ENCODE results near the gene CDHR5. TPM values are rescaled to one million over a fixed set of nuclear protein-coding genes. Genes with fewer than 3 reads are reported as not detected.

Gene CDHR5
- total and polyA plus RNA-seq, 9 donors: 0.07 to 2.3 (median 0.21) TPM; not detected in 5

- Histone ChIP-seq H3K27me3 (no peaks in the 10 kb centered on the region), H3K4me1 (ENCODE audit: insufficient read depth) (peaks cover 5% of the 10 kb centered on the region), H3K36me3 (no peaks in the 10 kb centered on the region), H3K9me3 (no peaks in the 10 kb centered on the region), H3K27ac (no peak overlapping the region), H3K4me3 (no peak overlapping the region)
- TF ChIP-seq CTCF (IDR thresholded peaks at IDR 0.05) (no peak), EP300 (IDR thresholded peaks at IDR 0.05) (no peak), POLR2A (IDR thresholded peaks at IDR 0.05) (no peak)
- intact Hi-C loops (cut with DNase I): no loop called here
- DNase-seq: no peak
- WGBS, 3 donors: 82 to 89% (median 87%) methylated on average over 27 of the region's 27 CpGs
Observed at GRCh38 chr11:621838-622237, 2.9 kb downstream of the CDHR5 start.

- H3K36me3 ChIP-seq: no peaks in the 10 kb centered on the region
Observed at GRCh38 chr11:620935-621814, 3.6 kb downstream of the CDHR5 start.

GRCh38 chr11:620201-620600 is 4.6 kb downstream of the CDHR5 start:
- Histone ChIP-seq H3K27ac (no peak overlapping the region), H3K9me3 (no peaks in the 10 kb centered on the region), H3K4me1 (ENCODE audit: insufficient read depth) (peaks cover 5% of the 10 kb centered on the region), H3K27me3 (no peaks in the 10 kb centered on the region), H3K4me3 (no peak overlapping the region), H3K36me3 (no peaks in the 10 kb centered on the region)
- TF ChIP-seq CTCF (IDR thresholded peaks at IDR 0.05) (no peak), EP300 (IDR thresholded peaks at IDR 0.05) (no peak), POLR2A (IDR thresholded peaks at IDR 0.05) (no peak)
- no peak for DNase-seq
- WGBS, 3 donors: 94 to 96% (median 96%) methylated on average over 13 of the region's 13 CpGs
- intact Hi-C loops (cut with DNase I): no loop called here

More at GRCh38 chr11:620935-621814, 3.6 kb downstream of the CDHR5 start:
- no peak for TF ChIP-seq POLR2A (IDR thresholded peaks at IDR 0.05)
- TF ChIP-seq CTCF (IDR thresholded peaks at IDR 0.05): no peak
- TF ChIP-seq EP300 (IDR thresholded peaks at IDR 0.05): no peak
- intact Hi-C loops (cut with DNase I): no loop called here
- H3K27me3 ChIP-seq: no peaks in the 10 kb centered on the region
- H3K27ac ChIP-seq: no peak overlapping the region
- no peak overlapping the region for H3K4me3 ChIP-seq
- 75 to 81% (median 77%) methylated on average over 45 of the region's 45 CpGs for WGBS, 3 donors
- no peaks in the 10 kb centered on the region for H3K9me3 ChIP-seq
- DNase-seq: peak in 1 of 5 donors; percentile 38
- H3K4me1 ChIP-seq (ENCODE audit: insufficient read depth): peaks cover under 1% of the 10 kb centered on the region

GRCh38 chr11:619628-620050 is 5.1 kb downstream of the CDHR5 start:
- no peaks in the 10 kb centered on the region for H3K36me3 ChIP-seq
- 88 to 93% (median 90%) methylated on average over 21 to 22 of the region's 22 CpGs for WGBS, 3 donors

More at GRCh38 chr11:619628-620050, 5.1 kb downstream of the CDHR5 start:
- peak in 1 of 5 donors; percentile 40 for DNase-seq
- Histone ChIP-seq H3K4me3 (no peak overlapping the region), H3K27ac (no peak overlapping the region), H3K9me3 (no peaks in the 10 kb centered on the region), H3K4me1 (ENCODE audit: insufficient read depth) (peaks cover 8% of the 10 kb centered on the region), H3K27me3 (no peaks in the 10 kb centered on the region)
- intact Hi-C loops (cut with DNase I): loop anchor here in 1 of 4 donors (10.0 kb wide), 1 partner anchor 55 kb away; no protein-coding TSS in a partner anchor
- no peak for TF ChIP-seq CTCF (IDR thresholded peaks at IDR 0.05)
- no peak for TF ChIP-seq EP300 (IDR thresholded peaks at IDR 0.05)
- TF ChIP-seq POLR2A (IDR thresholded peaks at IDR 0.05): no peak

All from ovary (tissue), 9 donors.